ENCODE data around the gene ADAMTS18. TPM values are rescaled to one million over a fixed set of nuclear protein-coding genes. Genes with fewer than 3 reads are reported as not detected.

ADAMTS18 gene
- total RNA-seq (2.7 and 5.5 TPM in 2 replicates), polyA plus RNA-seq (2.5 and 2.7 TPM in 2 replicates)

- Histone ChIP-seq H4K20me1 (ENCODE audit: insufficient read depth, poor library complexity, severe bottlenecking) (no peaks in the 10 kb centered on the region), H3K36me3 (replicated peaks; ENCODE audit: insufficient read depth, low read depth) (no peaks in the 10 kb centered on the region), H3K79me2 (no peaks in the 10 kb centered on the region), H3K27ac (no peak within 1 kb of the TSS), H2AFZ (peak within 1 kb of the TSS; percentile 49), H3K4me2 (peak within 1 kb of the TSS; percentile 85), H3K27me3 (peaks cover 74% of the 10 kb centered on the region), H3K4me1 (ENCODE audit: insufficient read depth) (no peaks in the 10 kb centered on the region), H3K4me3 (peak within 1 kb of the TSS; percentile 20), H3K9me2 (replicated peaks; ENCODE audit: insufficient read depth) (no peaks in the 10 kb centered on the region), H3K9me3 (ENCODE audit: low read depth) (no peaks in the 10 kb centered on the region)
- WGBS (ENCODE audit: low lambda C conversion rate, missing lambda C conversion rate) = 2% methylated on average over 84 of the region's 92 CpGs
- no peak for TF ChIP-seq EZH2 (IDR thresholded peaks at IDR 0.05; ENCODE audit: borderline replicate concordance)
- no peak for TF ChIP-seq EZH2phosphoT487 (IDR thresholded peaks at IDR 0.05; ENCODE audit: low read depth, severe bottlenecking, unreplicated experiment)
- TF ChIP-seq CTCF (IDR thresholded peaks at IDR 0.05; ENCODE audit: poor library complexity) = no peak
- DNase-seq (ENCODE audit: low spot score) = peak; percentile 30
Measured at GRCh38 chr16:77434530-77435271, at the start of gene ADAMTS18. ADAMTS18 (minus strand) TSS chr16:77435034; CDS start chr16:77434695, 339 bp downstream.

- Histone ChIP-seq H4K20me1 (ENCODE audit: insufficient read depth, poor library complexity, severe bottlenecking) (no peaks in the 10 kb centered on the region), H3K4me1 (ENCODE audit: insufficient read depth) (no peaks in the 10 kb centered on the region), H3K27me3 (no peaks in the 10 kb centered on the region), H3K36me3 (replicated peaks; ENCODE audit: insufficient read depth, low read depth) (no peaks in the 10 kb centered on the region), H3K79me2 (no peaks in the 10 kb centered on the region), H2AFZ (no peak overlapping the region), H3K4me3 (no peak overlapping the region), H3K27ac (no peak overlapping the region), H3K9me3 (ENCODE audit: low read depth) (no peaks in the 10 kb centered on the region), H3K9me2 (replicated peaks; ENCODE audit: insufficient read depth) (no peaks in the 10 kb centered on the region), H3K4me2 (no peak overlapping the region)
- 85% methylated on average over 3 of the region's 3 CpGs for WGBS (ENCODE audit: low lambda C conversion rate, missing lambda C conversion rate)
- no peak for TF ChIP-seq CTCF (IDR thresholded peaks at IDR 0.05; ENCODE audit: poor library complexity)
- TF ChIP-seq EZH2phosphoT487 (IDR thresholded peaks at IDR 0.05; ENCODE audit: low read depth, severe bottlenecking, unreplicated experiment) = no peak
- TF ChIP-seq EZH2 (IDR thresholded peaks at IDR 0.05; ENCODE audit: borderline replicate concordance) = no peak
- DNase-seq (ENCODE audit: low spot score) = no peak
Measured at GRCh38 chr16:77480681-77481315, 46.0 kb upstream of the ADAMTS18 start.

- DNase-seq (ENCODE audit: low spot score) = no peak
- Histone ChIP-seq H3K4me2 (no peak overlapping the region), H3K36me3 (replicated peaks; ENCODE audit: insufficient read depth, low read depth) (no peaks in the 10 kb centered on the region), H3K79me2 (no peaks in the 10 kb centered on the region), H3K27ac (no peak overlapping the region), H3K27me3 (no peaks in the 10 kb centered on the region), H3K9me3 (ENCODE audit: low read depth) (no peaks in the 10 kb centered on the region), H3K4me1 (ENCODE audit: insufficient read depth) (no peaks in the 10 kb centered on the region), H4K20me1 (ENCODE audit: insufficient read depth, poor library complexity, severe bottlenecking) (no peaks in the 10 kb centered on the region), H3K4me3 (no peak overlapping the region), H2AFZ (no peak overlapping the region), H3K9me2 (replicated peaks; ENCODE audit: insufficient read depth) (no peaks in the 10 kb centered on the region)
- TF ChIP-seq EZH2 (IDR thresholded peaks at IDR 0.05; ENCODE audit: borderline replicate concordance) = no peak
- TF ChIP-seq EZH2phosphoT487 (IDR thresholded peaks at IDR 0.05; ENCODE audit: low read depth, severe bottlenecking, unreplicated experiment) = no peak
- no peak for TF ChIP-seq CTCF (IDR thresholded peaks at IDR 0.05; ENCODE audit: poor library complexity)
- 91% methylated on average over 1 of the region's 1 CpG for WGBS (ENCODE audit: low lambda C conversion rate, missing lambda C conversion rate)
Measured at GRCh38 chr16:77472262-77472661, 37.4 kb upstream of the ADAMTS18 start.

Data from hepatocyte (in vitro differentiated cells).